Measurements from ENCODE around the gene FRK. TPM values are rescaled to one million over a fixed set of nuclear protein-coding genes. Genes with fewer than 3 reads are reported as not detected.
"Not testable (repeated sequence)": the region's sequence is repeated elsewhere in the genome, so short reads cannot be mapped to it uniquely, and the experiment has no call there.

The FRK gene
- total RNA-seq, 2 donors from 2014 or later: 0.02 to 0.12 TPM

DNA sequence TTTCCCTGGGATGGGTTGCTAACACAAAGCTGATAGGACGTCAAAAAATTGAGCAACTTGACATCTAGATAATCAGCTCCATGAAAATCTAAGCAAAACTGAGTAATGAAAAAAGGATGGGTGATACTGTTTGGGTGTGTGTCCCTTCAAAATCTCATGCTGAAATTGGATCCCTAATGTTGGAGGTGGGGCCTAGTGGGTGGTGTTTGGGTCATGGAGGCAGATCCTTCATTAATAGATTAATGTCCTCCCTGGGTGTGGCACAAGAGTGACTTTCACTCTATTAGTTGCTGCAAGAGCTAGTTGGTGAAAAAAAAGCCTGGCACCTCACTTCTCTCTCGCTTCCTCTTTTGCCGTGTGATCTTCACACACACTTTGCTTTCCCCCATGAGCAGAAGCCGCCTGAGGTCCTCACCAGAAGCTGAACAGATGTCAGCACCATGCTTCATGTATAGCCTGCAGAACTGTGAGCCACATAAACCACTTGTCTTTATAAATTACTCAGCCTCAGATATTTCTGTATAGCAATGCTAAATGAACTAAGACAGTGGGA, 160.9 kb downstream of the FRK start:
- Mint-ChIP-seq H3K9me3 (no peaks in the 10 kb centered on the region), H3K27ac (no peak overlapping the region), H3K36me3 (no peaks in the 10 kb centered on the region)
- DNase-seq (ENCODE audit: low spot score in 2 of 2) (no peak), ATAC-seq (no peak)

DNA sequence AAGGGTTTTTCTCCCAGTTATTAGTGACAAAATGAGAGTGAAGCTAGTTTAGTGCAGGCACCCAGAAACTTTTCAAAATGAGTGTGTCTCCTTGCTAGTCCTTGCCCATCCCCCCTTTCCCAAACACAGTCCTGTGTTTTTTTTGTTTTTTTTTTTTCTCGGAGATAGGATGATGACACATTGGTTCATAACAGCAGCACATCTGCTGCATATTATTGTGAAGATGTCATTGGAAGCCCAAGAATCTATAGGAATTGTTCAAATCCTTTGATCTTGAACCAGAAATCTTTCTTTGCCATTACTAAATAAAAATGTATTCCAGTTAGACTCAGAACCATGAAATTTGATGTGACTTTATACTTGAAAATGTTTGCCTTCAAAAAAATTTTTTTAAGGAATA, 162.4 kb downstream of the FRK start:
- no peak for DNase-seq (ENCODE audit: low spot score in 2 of 2)
- no peak for ATAC-seq
- H3K36me3 Mint-ChIP-seq: no peaks in the 10 kb centered on the region
- H3K27ac Mint-ChIP-seq: no peak overlapping the region
- H3K9me3 Mint-ChIP-seq: no peaks in the 10 kb centered on the region

DNA sequence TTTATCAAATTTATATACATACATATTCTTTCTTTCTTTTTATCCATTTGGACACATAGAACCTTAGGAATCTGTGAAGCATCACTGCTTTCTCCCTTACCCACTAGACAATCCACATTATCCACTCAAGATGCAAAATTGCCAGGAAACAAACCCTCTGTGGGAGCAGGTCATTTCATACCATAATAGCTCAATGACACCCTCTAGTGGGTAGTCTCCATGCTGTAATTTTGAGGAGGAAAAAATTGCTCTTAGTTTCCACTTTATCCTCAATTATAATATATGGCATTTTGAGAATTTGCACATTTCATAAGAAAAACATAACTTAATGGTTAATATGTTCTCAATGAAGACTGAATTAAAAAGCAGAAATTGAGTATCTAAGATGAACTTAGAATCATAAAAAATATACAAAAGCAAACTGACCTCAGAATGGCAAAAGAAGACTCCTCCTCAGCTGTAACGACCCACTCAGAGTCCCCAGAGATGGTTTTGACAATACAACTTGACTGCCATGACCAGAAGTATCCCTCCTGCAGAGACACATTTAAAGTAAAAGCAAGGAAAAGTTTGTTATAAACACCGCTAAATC, 164.1 kb downstream of the FRK start:
- Mint-ChIP-seq H3K36me3 (no peaks in the 10 kb centered on the region), H3K27ac (no peak overlapping the region), H3K9me3 (no peaks in the 10 kb centered on the region)
- DNase-seq (ENCODE audit: low spot score in 2 of 2): peak in 1 of 2 donors; percentile 5
- no peak for ATAC-seq

DNA sequence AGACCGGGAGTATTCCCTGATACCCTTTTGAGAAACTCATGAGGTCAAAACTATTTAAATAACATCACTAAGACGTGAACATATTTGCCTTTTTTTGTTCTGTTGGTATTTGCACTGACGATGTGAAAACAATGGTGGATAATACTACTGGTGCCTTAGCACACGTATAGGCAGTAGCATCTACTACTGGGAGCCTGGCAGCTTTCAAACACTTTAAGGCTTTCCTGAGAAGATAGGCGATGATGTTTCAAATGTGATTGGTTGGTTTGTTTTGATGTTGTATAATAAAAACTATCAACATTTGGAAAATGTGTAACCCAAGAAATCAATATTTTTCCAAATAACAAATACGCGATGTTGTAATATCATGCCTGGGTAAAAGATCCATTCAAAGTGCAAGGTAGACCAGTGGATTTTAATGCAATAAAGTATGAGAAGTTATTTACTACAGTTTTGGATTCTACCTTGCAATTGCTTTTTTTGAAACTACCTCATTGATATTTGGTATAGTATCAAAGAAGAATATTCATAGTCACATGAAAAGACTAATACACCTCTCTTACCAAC, 166.2 kb downstream of the FRK start:
- DNase-seq (ENCODE audit: low spot score in 2 of 2): no peak
- ATAC-seq: no peak
- Mint-ChIP-seq H3K36me3 (no peaks in the 10 kb centered on the region), H3K27ac (no peak overlapping the region), H3K9me3 (no peaks in the 10 kb centered on the region)

DNA sequence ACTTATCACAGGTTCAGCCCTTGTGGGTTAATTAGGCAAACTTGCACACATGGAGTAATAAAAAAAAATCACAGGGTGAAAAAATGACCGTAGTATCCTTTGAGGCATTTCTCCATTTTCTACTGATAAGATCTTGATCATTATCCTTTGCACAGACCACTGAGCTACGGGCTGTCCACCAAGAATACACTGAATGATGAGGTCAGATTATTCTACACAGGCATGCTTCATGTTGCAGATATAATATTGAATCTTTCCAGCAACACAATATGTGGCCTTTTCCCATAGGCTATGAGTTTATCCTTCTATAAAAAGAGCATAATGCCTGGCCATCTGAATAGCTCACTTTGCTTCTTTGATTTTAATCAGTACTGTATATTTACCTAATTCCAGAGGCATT, 168.9 kb downstream of the FRK start:
- no peaks in the 10 kb centered on the region for H3K9me3 Mint-ChIP-seq
- no peak for ATAC-seq

DNA sequence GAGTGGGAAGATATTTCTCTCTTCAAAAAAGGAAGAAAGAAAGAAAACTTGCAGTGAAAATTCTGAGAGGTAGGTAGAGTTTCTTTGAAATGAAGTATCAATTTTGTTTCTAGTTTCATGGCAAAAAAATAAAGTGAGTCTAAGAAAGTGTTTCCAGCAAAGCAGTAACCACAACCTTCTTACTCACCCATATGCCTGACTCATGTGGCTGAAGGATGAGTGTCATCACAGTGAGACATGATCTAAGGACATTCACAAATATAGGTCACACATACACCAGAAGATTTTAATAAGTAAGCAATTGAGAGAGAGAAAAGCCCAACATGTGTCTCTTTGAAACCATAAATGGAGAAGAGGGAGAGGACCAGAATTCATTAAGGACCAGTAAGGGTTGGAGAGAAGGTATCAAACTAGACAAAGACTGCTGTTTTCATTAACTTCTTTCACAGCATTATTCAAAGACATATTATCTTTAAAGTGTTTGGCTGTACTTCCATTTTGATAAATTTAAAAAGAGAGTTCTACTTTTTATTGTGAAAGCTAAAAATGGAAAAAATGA, 169.5 kb downstream of the FRK start:
- H3K27ac Mint-ChIP-seq: no peak overlapping the region
- ATAC-seq (peak; percentile 86 to 98), DNase-seq (ENCODE audit: low spot score in 2 of 2) (no peak)

More for the DNA sequence above, 168.9 kb downstream of the FRK start:
- no peak for DNase-seq (ENCODE audit: low spot score in 2 of 2)
- H3K36me3 Mint-ChIP-seq: no peaks in the 10 kb centered on the region
- H3K27ac Mint-ChIP-seq: no peak overlapping the region

DNA sequence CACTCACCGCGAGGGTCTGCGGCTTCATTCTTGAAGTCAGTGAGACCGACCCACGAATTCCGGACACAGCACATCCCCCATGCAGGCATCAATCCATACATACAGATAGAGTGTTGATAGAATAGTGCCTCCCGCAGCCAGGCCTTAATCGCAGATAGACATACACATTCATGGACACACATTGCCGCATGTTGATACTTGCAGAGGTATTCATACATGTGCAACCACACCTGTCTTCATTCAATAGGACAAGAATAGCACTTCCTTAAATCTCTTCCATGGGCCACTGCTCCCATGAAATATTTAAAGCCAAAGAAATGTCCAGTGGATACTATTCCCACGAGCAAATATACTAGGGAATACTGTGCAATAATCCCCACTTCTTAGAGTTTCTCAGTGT, 170.5 kb downstream of the FRK start:
- Mint-ChIP-seq H3K9me3 (no peaks in the 10 kb centered on the region), H3K36me3 (no peaks in the 10 kb centered on the region), H3K27ac (no peak overlapping the region)
- DNase-seq (ENCODE audit: low spot score in 2 of 2) (no peak), ATAC-seq (no peak)

More for the DNA sequence above, 169.5 kb downstream of the FRK start:
- Mint-ChIP-seq H3K9me3 (no peaks in the 10 kb centered on the region), H3K36me3 (no peaks in the 10 kb centered on the region)

DNA sequence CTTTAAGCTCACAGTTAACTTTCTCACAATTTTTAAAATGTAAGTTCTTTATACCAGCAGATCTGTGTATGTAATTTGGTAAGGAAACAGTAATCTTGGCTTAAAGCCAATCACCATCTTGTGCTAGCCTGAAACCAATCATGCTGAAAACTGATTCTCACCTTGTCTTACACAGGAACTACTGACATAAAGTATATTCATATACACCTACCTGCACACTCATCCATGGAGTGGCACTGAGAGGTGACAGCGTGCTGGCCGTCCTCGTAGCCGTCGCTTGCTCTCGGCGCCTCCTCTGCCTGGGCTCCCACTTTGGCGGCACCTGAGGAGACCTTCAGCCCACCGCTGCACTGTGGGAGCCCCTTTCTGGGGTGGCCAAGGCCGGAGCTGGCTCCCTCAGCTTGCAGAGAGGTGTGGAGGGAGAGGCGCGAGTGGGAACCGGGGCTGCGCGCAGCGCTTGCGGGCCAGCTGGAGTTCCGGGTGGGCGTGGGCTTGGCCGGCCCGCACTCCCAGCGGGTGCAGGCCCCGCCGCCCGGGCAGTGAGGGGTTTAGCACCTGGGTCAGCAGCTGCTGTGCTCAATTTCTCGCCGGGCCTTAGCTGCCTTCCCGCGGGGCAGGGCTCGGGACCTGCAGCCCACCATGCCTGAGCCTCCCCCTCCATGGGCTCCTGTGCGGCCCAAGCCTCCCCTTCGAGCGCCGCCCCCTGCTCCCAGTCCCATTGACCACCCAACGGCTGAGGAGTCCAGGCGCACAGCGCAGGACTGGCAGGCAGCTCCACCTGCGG, 171.8 kb downstream of the FRK start:
- not testable (repeated sequence) for DNase-seq (ENCODE audit: low spot score in 2 of 2); H3K9me3 Mint-ChIP-seq; H3K36me3 Mint-ChIP-seq; H3K27ac Mint-ChIP-seq
- ATAC-seq: peak in 1 of 2 donors; percentile 69

DNA sequence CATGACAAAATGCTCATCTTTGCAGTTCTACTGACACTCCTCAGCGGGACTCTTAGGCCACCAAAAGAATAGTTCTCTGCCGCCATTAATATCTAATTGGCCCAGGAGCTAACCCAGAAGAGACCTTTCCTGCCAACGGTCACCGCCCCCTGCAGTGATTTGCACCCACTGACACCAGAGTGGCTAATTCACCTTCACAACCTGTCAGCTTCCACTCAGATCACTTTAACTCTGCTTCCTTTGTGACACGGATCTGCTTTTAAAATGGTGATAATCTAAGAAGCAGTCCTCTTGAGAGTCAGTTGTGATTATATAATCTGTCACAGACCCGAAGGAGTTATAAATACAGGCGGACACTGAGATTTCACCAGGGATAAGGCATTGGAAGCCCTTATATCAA, 172.8 kb downstream of the FRK start:
- H3K36me3 Mint-ChIP-seq: no peaks in the 10 kb centered on the region
- H3K27ac Mint-ChIP-seq: no peak overlapping the region
- no peak for DNase-seq (ENCODE audit: low spot score in 2 of 2)
- ATAC-seq: no peak
- H3K9me3 Mint-ChIP-seq: no peaks in the 10 kb centered on the region

DNA sequence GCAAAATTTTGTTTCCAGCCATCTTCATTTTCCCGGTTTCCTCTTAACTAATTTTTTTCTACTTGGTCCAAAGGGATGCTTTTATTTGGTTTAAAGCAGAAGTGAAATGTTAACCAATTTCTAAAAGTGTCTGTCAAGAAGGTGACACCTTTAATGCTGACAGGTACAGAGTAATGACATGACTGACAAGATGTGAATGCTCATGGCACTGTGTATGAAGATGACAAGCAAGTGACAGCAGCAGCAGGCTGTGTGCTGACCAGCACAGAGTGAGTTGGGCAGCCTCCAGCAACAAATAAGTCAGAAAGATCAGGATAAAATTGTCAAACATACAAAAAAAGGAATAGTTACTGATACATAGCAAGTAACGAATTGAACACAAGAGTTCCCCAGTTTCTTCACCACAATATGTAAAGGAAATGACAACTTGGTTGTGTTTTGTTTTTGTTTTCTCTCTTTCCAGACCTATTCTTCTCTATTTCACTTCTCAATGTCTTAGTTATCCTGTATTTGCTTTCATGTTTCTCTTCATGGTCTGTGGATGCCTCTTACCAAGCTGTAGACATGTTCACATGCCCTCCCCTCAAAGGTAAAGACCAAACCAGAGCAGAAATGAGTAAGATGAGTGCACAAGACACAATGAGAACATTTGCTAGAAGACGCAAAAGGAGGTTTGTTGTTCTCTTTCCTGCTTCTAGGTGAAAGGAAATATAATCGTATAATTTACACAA, 174.9 kb downstream of the FRK start:
- H3K27ac Mint-ChIP-seq: no peak overlapping the region
- H3K36me3 Mint-ChIP-seq: no peaks in the 10 kb centered on the region
- DNase-seq (ENCODE audit: low spot score in 2 of 2) (no peak), ATAC-seq (no peak)
- no peaks in the 10 kb centered on the region for H3K9me3 Mint-ChIP-seq

DNA sequence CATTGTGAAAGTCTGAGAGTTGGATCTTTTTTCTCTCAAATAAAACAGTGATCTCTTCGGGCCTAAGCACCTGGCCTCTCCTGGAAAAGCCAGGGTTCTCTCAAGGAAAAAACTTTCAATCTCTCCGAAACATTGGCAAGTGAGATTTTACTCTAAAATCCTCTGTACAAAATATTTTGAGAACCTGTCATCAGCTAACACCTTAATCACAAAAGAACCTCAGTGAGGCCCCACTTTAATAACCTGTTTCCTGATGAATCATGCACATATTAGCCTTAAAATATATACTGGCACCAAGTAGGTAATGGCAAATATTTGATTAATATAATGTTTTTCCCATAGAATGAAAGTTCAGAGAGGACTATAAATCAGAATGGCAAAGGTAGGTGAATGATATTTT, 177.9 kb downstream of the FRK start:
- H3K9me3 Mint-ChIP-seq: no peaks in the 10 kb centered on the region
- DNase-seq (ENCODE audit: low spot score in 2 of 2) (no peak), ATAC-seq (no peak)
- no peaks in the 10 kb centered on the region for H3K36me3 Mint-ChIP-seq
- H3K27ac Mint-ChIP-seq: no peak overlapping the region

DNA sequence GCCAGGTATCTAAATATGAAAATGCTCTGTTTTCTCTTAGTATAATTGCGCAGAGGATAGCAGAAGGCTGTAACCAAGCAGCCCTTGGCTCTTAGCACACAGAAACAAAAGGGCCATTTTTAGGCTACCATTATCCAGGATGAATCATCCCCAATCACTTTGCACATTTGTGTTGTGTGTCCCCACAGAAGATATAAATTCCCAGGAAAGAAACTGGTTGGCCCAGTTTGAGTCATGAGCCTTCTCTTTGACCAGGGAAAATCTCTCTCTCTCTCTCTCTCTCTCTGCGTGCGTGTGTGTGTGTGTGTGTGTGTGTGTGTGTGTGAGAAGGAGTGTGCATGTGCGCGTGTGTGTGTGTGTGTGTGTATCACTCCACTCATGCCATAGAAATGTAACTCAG, 178.5 kb downstream of the FRK start:
- no peak for ATAC-seq
- Mint-ChIP-seq H3K36me3 (no peaks in the 10 kb centered on the region), H3K27ac (no peak overlapping the region), H3K9me3 (no peaks in the 10 kb centered on the region)
- DNase-seq (ENCODE audit: low spot score in 2 of 2): no peak

Other genes starting within 250 kb of the FRK start
- 10 to 100 TPM; 35.1 to 41.6 TPM for gene NT5DC1, start 40.0 kb upstream of the FRK start, total RNA-seq
- gene COL10A1, start 65.2 kb upstream of the FRK start, total RNA-seq: not detected
- 10 to 100 TPM in 1 of 2 donors, 1 to 10 TPM in 1; 6.1 to 13.2 TPM for gene TSPYL4, start 193.2 kb upstream of the FRK start, total RNA-seq
- 10 to 100 TPM; 35.9 to 59.2 TPM for gene TSPYL1, start 219.0 kb upstream of the FRK start, total RNA-seq

All from activated naive CD4-positive, alpha-beta T cell treated with anti-CD3 and anti-CD28 coated beads, Interleukin-2, amount 50 U/mL, for 72 hours (primary cell).